SHP77 treated with DMSO at 0.1 percent for 48 hours (cell line): ENCODE data around the gene CNBD2.
"Not testable (repeated sequence)": the region's sequence is repeated elsewhere in the genome, so short reads cannot be mapped to it uniquely, and the experiment has no call there.

Source experiments
- DNase-seq: peaks from one replicate; lab custom pipeline; 2025; lab: John Stamatoyannopoulos, UW

Gene CNBD2

DNA sequence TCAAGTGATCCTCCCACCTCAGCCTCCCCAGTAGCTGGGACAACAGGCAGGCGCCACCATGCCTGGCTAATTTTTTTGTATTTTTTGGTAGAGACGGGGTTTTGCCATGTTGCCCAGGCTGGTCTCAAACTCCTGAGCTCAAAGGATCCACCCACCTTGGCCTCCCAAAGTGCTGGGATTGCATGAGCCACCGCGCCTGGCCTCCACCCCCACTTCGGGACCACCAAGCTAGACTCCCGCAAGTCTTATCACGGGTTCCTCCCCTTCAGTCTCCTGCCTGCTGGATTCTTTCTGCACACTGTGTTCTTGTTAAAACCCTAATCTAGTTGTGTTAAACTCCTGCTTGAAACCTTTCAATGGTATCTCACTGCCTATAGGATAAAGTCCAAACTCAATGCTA, 57.7 kb downstream of the CNBD2 start:
- DNase-seq: not testable (repeated sequence)

DNA sequence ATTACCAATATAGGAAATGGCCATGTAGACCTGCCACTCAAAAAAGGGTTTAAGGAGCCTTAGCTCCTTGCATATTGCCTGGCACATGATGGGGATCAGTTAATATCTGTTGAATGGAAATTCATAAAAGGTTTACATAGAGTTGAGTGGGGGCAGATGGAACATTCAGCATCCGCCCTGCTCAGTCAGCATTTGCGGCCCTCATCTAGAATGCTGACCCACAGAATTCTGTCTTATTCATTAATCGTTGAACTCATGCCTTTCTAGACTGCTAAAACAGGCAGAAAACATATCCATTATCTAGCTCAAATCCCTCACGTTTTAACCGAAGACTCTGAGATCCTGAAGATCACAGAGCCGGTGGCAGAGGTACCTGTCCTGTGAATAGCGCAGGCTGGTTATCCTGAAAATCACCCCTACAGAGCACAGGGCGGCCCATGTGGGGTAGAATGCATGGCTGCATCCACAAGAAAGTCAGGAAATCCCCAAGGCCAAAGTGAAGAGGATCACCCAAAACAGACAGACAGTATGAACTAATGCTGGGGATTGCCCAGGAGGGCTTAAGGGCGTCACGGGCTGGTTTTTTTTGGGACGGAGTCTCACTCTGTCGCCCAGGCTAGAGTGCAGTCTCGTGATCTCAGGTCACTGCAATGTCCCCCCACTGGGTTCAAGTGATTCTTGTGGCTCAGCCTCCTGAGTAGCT, 59.9 kb downstream of the CNBD2 start:
- DNase-seq: no peak

DNA sequence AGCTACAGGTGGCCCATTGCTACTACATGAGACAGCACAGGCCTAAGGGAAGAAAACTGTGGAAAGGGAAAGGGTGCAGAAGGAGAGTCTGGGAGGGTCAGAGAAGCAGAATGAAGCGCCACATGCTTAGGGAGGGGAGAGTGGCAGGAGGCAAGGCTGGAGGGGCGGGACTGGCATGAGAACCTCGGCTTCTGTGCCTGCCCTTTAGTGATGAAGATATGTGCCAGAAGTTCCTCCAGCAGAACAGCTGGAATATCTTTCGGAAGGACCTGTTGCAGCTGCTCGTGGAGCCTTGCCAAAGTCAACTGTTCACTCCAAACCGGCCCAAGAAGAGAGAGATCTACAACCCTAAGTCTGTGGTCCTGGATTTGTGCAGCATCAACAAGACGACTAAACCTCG, 61.8 kb downstream of the CNBD2 start:
- DNase-seq: no peak

DNA sequence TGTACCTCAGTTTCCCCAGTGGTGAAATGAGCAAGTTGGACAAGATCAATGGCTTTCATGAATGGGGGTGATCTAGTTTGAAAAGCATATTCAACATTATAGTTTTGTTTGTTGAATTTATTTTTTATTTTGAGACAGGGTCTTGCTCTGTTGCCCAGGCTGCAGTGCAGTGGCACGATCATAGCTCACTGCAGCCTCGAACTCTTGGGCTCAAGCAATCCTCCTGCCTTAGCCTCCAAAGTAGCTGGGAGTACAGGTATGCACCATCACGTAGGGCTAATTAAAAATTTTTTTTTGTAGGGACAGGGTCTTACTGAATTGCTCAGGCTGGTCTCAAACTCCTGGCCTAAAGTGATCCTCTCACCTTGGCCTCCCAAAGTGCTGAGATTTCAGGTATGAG, 63.4 kb downstream of the CNBD2 start:
- no peak for DNase-seq

DNA sequence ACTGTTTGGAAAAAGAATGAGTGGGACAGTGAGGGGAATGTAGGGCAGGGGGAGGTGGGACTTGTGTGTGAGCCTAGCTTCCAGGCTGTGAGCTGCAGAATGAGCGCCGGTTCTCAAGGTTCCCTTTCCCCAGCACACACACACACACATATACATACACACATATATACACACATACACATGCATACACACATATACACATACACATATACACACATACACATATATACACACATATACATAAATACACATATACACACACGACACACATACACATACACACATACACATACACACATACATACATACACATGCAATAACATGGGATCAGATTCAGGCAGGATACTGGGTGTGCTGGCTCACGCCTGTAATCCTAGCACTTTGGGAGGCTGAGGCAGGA, 66.5 kb downstream of the CNBD2 start:
- no peak for DNase-seq

DNA sequence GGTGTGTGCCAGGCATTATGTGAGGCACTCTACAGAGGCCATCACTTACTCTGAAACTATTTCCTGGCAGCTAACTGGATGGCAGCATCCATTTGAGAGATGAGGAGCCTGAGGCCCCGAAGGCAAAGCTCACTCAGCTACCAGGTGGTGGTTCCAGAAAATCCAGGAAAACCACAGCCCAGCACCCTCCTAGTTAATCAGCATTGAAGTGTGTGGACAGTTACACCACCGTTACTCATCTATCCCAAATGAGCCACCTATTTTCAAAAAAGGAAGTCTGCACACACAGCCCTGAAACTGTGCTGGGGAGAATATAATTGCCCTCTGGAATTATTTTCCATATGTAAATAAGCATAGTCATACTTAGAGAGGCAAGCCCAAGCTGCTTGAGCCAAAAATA, 67.4 kb downstream of the CNBD2 start:
- no peak for DNase-seq

DNA sequence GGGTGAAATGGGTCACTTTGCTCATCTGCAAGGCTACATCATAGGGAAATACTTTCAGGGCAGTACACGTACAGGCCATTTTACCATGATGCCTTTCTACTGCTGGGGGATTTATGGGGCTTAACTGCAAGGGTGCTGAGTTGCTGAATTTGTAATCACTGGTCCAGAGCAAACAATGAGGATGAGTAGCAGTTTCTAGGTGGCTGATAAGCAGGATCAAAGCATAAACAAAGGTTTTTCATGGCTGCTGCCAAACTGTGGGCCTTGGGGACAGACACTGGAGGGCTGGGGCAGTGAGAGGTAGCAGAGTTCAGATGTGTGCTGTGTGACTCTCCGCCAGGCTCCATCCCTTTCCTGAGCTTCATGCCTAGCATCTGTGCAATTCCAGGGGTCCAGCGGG, 68.3 kb downstream of the CNBD2 start:
- no peak for DNase-seq

DNA sequence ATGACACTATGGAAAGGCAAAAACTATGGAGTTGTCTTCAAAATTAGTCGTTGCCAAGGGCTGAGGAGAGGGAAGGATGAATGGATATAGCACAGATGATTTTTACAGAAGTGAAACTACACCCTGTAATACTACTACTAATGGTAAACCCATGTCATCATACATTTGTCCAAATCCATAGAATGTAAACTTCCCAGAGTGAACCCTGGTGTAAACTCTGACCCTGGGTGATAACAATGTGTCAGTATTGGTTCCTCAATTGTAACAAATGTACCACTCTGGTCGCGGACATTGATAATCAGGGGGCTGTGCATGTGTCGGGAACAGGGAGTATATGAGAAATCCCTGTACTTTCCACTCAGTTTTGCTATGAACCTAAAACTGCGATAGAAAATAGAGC, 72.2 kb downstream of the CNBD2 start:
- no peak for DNase-seq

DNA sequence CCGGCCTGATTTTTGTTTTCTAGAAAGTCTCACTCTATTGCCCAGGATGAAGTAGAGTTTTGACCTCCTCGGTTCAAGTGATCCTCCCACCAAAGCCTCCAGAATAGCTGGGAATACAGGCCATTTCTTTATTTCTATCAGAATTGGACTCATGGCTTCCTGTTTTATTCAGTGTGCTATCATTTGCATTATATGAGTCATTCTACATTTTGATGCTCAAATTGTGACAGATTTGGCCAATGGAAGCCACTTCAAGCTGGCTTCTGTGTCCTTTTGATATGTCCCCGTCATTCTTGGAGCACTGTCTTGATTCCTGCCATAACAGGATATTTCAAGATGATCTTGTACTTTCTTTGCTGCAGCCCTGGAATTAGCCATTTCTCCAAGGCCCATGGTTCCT, 75.1 kb downstream of the CNBD2 start:
- DNase-seq: no peak

DNA sequence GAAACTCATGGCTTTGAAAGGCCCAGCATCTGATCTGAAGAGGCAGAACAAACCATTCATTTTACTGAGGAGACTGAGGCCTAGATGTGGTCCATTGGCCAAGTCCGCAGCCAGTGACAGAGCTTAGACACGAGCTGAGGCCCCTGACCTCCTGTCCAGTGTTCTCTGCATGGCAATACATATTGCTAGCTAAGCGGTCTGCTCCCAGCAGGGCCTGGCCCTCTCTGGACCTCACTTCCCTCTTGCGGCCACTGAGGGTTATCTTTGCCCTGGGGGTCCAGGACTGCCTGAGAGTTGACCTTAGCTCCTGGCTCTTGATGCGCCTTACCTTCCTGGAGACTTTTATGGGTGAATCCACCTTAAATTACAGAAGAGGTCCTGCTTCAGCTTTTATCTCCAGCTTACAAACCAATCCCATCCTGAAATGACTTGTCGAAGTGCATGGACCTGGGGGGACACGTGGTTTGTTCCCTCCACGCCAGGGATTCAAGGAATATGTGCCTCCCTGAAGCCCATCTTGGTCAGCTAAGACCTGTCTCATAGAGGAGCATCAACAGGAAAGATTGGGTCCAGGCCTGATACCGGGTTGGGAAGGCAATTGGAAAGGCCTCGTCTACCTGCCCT, 75.6 kb downstream of the CNBD2 start:
- DNase-seq: no peak

DNA sequence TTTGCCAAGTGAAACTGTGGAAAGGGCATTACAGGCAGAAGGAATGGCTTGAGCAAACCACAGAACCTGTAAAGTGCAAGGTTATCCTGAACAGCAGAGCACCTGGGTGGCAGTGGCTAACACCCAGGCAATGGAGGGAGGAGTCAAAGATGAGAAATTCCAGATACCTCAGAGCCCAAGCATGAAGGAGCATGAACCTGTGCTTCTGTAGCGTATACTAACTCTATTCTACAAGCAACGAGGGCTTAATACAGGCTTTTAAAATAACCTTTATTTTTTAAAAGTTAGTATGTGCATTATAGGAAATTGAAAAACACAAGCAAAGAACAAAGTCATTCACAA, 77.0 kb downstream of the CNBD2 start:
- no peak for DNase-seq

DNA sequence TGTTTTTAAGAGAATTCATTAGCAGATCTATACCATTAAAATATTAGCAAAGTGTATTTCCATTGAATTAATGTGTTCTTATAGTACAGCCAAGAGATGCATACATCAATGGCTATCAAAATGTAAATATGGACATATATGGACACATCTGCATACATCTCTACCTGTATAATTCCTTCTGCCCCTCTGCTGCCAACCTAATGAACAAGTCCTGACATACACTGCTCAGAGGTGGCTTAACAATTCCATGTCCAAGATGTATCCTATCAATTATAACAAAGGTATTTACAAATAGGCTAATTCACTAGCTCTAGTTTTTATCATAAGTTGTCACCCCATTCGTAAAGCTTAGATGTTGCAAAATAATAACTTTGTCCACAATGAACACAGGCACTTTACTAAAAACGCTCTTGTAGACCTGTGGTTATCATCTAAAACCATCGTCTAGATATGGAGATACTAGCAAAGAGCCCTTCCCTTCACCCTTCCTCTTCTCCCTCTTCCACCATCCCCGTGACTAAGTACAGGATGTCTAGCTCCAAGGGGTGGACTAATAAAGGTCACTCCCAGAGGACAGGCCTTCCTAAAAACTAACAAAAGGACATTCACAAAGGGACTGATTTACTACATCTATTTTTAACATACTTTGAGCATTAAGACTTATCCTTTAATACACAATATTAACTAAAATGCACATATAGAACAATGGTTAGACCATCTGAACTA, 77.8 kb downstream of the CNBD2 start:
- DNase-seq: not testable (repeated sequence)

DNA sequence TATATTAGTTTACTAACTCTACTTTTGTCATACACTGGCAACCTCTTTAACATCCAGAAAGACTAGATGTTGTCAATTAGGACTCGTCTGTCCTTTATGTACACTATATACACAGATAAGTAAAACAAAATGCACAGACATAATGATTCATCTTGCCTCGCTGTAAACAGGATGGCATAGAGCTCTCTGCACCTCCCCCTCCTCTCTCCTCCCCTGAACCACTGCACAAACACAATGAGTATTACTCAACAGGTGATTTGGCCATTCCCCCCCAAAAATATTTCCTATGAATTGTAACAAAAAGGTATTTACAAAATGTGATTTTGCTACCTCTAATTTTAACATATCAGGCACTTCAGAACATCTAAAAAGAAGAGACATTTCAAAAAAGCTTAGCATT, 81.0 kb downstream of the CNBD2 start:
- DNase-seq: not testable (repeated sequence)

DNA sequence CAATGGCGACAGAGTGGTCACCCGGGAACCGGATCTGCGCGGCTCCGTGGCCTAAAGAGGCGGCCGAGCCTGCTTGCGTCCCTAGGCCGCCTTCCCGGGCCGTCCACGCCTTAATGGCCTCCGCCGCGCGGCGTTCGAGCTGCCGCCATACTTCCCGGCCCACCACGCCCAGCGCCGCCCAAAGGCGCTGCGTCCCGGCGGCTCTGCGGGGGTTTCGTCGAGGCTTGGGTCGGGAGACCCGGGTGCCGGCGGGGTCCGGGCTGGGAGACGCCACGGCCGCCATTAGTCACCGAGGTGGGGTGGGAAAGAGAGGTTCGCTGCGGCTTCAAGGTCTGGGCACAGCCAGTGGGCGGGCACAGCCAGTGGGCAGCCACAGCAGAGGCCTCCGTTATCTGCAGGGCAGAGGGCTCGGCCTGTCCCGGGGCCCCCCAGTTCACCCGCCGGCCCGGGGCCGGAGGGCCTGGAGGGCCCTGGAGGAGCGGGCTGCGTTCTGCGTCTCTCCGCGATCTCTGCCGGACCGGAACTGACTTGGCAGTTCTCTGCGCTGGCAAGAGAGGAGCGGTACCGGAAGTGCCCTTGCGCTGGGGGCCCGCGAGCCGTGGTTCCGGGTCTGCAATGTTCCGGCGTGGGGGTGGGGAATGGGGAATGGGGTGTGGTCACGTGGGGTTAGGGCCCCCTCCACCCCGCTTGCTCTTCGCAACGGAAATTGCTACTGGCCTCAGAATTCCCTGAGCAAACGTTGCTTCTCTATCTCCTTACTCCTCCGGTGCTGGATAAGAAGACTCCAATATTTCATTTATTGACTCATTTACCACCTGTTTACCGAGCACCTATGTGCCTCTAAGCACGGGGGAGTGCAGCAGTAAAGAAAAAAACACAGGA, 82.3 kb downstream of the CNBD2 start:
- DNase-seq: peak; percentile 71

DNA sequence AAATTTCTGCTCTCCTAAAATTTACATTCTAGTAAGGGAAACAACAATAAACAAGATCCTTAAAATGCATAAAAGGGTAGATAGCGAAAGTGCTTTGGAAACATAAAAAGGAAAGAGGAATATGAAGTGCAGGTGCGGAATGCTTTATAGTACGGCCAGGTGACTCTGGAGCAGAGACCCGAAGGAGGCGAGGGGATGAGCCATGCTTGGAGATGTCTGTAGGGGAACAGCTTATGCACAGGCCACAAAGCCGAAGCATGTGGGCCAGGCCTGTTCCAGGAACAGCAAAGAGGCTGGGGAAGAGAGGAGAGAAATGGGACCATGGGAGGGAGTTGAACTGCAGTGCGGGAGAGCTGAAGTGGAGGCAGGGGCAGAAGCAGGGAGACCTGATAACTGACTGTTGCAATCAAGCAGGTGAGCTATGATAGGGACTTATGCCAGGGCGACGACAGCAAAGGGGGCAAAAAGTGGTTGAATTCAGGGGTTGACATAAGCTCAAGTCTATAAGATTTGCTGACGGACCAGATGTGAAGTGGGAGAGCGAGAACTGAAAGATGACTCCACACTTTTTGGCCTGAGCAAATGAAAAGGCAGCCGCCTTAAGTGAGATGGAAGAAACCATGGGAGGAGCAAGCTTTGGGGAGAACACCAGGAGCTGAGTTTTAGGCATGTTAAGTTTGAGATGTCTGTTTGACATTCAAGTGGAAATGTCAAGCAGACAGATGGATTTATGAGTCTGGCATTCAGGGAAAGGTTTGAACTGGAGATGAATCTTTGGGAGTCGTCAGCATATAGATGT, 83.1 kb downstream of the CNBD2 start:
- no peak for DNase-seq

DNA sequence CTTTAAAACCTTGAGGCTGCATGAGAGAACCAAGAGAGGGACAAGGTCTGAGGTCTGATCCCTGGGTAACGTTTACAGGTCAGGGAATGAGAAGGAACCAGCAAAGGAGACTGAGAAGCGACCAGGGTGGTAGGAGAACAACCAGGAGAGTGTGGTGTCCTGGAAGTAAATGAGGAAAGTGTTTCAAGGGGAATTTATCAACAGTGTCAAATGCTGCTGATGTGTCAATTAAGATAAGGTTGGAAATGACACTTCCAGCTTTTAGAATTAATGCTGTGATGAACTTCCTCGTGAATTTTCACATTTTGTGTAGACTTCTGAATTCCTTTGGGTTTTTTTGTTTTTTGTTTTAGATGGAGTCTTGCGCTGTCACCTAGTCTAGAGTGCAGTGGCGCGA, 83.7 kb downstream of the CNBD2 start:
- no peak for DNase-seq

DNA sequence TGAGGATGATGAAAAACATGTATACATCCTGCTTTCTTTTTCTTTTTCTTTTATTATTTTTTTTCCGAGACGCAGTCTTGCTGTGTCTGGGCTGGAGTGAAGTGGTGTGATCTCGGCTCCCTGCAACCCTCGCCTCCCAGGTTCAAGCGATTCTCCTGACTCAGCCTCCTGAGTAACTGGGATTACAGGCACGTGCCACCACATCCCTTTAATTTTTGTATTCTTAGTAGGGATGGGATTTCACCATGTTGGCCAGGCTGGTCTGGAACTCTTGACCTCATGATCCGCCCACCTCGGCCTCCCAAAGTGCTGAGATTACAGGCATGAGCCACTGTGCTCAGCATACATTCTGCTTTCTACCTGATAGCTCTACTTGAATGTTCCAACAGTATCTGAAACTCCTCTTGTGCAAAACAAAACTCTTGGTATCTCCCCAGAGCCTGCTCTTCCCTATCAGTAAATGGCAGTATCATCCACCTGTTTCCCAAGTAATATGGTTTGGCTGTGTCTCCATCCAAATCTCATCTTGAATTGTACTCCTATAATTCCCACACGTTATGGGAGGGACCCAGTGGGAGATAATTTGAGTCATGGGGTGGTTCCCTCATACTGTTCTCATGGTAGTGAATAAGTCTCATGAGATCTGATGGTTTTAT, 85.6 kb downstream of the CNBD2 start:
- not testable (repeated sequence) for DNase-seq

DNA sequence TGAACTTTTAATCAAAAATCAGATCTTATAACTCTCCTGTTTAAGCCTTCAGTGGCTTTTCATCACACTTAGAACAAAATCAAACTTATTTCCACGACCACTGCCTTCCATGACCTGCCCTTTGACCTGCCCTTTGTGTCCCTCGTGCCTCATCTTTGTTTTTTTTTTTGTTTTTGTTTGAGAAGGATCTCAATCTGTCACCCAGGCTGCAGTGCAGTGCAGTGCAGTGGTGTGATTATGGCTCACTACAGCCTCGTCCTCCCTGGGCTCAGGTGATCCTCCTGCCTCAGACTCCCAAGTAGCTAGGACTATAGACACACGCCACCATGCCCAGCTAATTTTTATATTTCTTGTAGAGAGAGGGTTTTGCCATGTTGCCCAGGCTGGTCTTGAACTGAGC, 86.8 kb downstream of the CNBD2 start:
- DNase-seq: no peak

DNA sequence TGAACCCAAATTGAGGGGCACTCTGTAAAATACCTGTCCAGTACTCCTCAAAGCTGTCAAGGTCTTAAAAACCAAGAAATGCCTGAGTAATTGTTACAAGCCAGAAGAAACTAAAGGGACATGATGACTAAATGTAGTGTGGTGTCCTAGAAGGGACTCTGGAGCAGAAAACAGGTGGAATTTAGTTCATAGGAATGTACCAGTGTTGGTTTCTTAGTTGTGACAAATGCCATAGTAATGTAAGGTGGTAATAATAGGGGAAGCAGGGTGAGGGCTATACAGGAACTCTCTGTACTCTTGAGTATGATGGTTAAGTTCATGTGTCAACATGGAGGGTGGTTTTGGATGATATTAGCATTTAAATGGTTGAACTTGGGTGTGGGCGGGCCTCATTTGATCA, 92.3 kb downstream of the CNBD2 start:
- no peak for DNase-seq

DNA sequence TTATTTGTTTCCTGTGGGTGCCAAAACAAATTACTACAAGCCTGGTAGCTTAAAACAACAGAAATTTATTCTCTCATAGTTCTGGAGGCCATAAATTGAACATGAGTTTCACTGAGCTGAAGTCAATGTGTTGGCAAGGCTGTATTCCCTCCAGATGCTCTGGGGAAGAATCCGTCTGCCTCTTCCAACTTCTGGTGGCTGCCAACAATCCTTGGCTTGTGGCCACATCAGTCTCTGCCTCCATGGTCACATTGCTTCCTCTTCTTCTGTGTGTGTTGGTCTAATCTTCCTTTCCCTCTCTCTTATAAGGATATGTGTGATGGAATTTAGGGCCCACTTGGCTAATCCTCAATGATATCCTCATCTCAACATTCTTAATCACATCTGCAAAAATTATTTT, 93.4 kb downstream of the CNBD2 start:
- DNase-seq: no peak

DNA sequence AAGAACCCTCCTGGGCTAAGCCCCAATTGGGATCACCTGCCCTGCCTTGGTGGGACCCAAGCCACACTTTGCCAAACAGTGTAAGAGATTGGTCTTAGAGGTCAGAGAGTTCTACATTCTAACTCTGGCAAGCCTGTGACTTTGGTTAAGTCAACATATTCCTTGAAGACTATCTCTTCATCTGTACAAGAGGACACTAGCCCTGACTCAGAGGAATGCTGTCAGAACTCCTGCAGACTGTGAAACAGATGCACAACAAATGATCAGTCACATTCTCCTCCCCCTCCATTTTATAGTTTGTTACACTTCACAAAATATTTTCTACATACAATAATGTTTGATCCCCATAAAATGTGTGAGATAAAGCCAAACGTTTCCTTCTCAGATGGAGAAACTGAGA, 94.4 kb downstream of the CNBD2 start:
- DNase-seq: no peak
